Right atrium auricular region (tissue), 2 donors: ENCODE results near the gene FAM81B. TPM values are rescaled to one million over a fixed set of nuclear protein-coding genes. Genes with fewer than 3 reads are reported as not detected.
"Not testable (repeated sequence)": the region's sequence is repeated elsewhere in the genome, so short reads cannot be mapped to it uniquely, and the experiment has no call there.

Experiments used
- DNase-seq: peaks from one replicate; pipeline ENCODE4 v3.0.0-alpha.2; 2019; ENCODE audit warnings: low spot score
- H3K27ac ChIP-seq, 2 donors: fragments of 200-600 bp; sonication (generic); 1 replicate in 1 of 2; 2 replicates in 1 of 2; pipeline ENCODE4 v1.5.1; 2016 to 2019
- H3K27me3 ChIP-seq, 2 donors: fragments of 200-600 bp; sonication (generic); one replicate each; pipeline versions ENCODE4 v1.5.1 to v1.6.0; 2017 to 2019
- H3K36me3 ChIP-seq: fragments of 200-600 bp; sonication (generic); one replicate; pipeline ENCODE4 v1.5.1; 2016
- H3K4me1 ChIP-seq, 2 donors: fragments of 200-600 bp; sonication (generic); one replicate each; pipeline versions ENCODE4 v1.5.1 to v1.6.0; 2017 to 2019
- H3K4me3 ChIP-seq, 2 donors: fragments of 200-600 bp; sonication (generic); 1 replicate in 1 of 2; 2 replicates in 1 of 2; pipeline ENCODE4 v1.5.1; 2017 to 2019; ENCODE audit warnings: mild to moderate bottlenecking in 1 of 2, moderate library complexity in 1 of 2
- H3K9me3 ChIP-seq, 2 donors: fragments of 200-600 bp; sonication (generic); one replicate each; pipeline ENCODE4 v1.5.1; 2019
- CTCF ChIP-seq, 2 donors: fragments of 200-600 bp; sonication (generic); IDR thresholded peaks; one replicate each; pipeline ENCODE4 v1.5.1; 2019; ENCODE audit warnings: antibody characterized with exemption in 2 of 2
- total RNA-seq, 2 donors: library from RNA; depleted of rRNA; stranded (reverse); fragments of >200 nt; gene quantifications; one replicate each; pipeline ENCODE4 v1.1.0, GENCODE V29; 2016

FAM81B gene
- 10 to 100 TPM in 1 of 2 donors, 1 to 10 TPM in 1; 3.5 to 24.7 TPM for total RNA-seq

- H3K4me1 ChIP-seq = no peaks in the 10 kb centered on the region
- H3K27ac ChIP-seq = no peak within 1 kb of the TSS
- H3K27me3 ChIP-seq = no peaks in the 10 kb centered on the region
- H3K36me3 ChIP-seq = no peaks in the 10 kb centered on the region
- DNase-seq = no peak
- no peak for TF ChIP-seq CTCF (IDR thresholded peaks at IDR 0.05)
- no peaks in the 10 kb centered on the region for H3K9me3 ChIP-seq
- H3K4me3 ChIP-seq = no peak within 1 kb of the TSS
Measured at GRCh38 chr5:95390812-95391492, at the start of gene FAM81B. FAM81B (plus strand) TSS chr5:95391366; CDS start chr5:95391390, 24 bp downstream.

GRCh38 chr5:95341444-95341843, 49.7 kb upstream of the FAM81B start:
- not testable (repeated sequence) for H3K4me3 ChIP-seq, H3K36me3 ChIP-seq, H3K9me3 ChIP-seq, H3K27me3 ChIP-seq, H3K4me1 ChIP-seq, DNase-seq, H3K27ac ChIP-seq

- no peak for DNase-seq
- Histone ChIP-seq H3K9me3 (no peaks in the 10 kb centered on the region), H3K27me3 (no peaks in the 10 kb centered on the region), H3K27ac (no peak overlapping the region), H3K4me1 (no peaks in the 10 kb centered on the region), H3K36me3 (no peaks in the 10 kb centered on the region), H3K4me3 (no peak overlapping the region)
- no peak for TF ChIP-seq CTCF (IDR thresholded peaks at IDR 0.05)
Measured at GRCh38 chr5:95347506-95348120, 43.6 kb upstream of the FAM81B start.

GRCh38 chr5:95350631-95351030, 40.5 kb upstream of the FAM81B start:
- no peak for DNase-seq
- H3K36me3 ChIP-seq = no peaks in the 10 kb centered on the region
- no peak overlapping the region for H3K27ac ChIP-seq
- no peaks in the 10 kb centered on the region for H3K27me3 ChIP-seq
- no peaks in the 10 kb centered on the region for H3K4me1 ChIP-seq
- no peaks in the 10 kb centered on the region for H3K9me3 ChIP-seq
- TF ChIP-seq CTCF (IDR thresholded peaks at IDR 0.05) = no peak
- H3K4me3 ChIP-seq = no peak overlapping the region

GRCh38 chr5:95352691-95353090, 38.5 kb upstream of the FAM81B start:
- H3K36me3 ChIP-seq = no peaks in the 10 kb centered on the region
- H3K4me1 ChIP-seq = no peaks in the 10 kb centered on the region
- no peak overlapping the region for H3K27ac ChIP-seq
- DNase-seq = no peak
- H3K4me3 ChIP-seq = no peak overlapping the region
- no peaks in the 10 kb centered on the region for H3K9me3 ChIP-seq
- TF ChIP-seq CTCF (IDR thresholded peaks at IDR 0.05) = no peak
- H3K27me3 ChIP-seq = no peaks in the 10 kb centered on the region

GRCh38 chr5:95358320-95358719, 32.8 kb upstream of the FAM81B start:
- Histone ChIP-seq H3K27ac (no peak overlapping the region), H3K27me3 (no peaks in the 10 kb centered on the region), H3K9me3 (peaks cover 0 to 8% of the 10 kb centered on the region in 2 donors), H3K4me3 (no peak overlapping the region), H3K36me3 (no peaks in the 10 kb centered on the region), H3K4me1 (no peaks in the 10 kb centered on the region)
- no peak for TF ChIP-seq CTCF (IDR thresholded peaks at IDR 0.05)
- DNase-seq = no peak
